K562 (cell line): Measurements from ENCODE around the gene FMN2. TPM values are rescaled to one million over a fixed set of nuclear protein-coding genes. Genes with fewer than 3 reads are reported as not detected.

ENCODE experiments used
- ATAC-seq: fragments of 200-7000 bp; cut with Tn5 transposase; 3 replicates; pipeline ENCODE4 v1.9.1; 2020; ENCODE audit warnings: moderate library complexity
- BruUV-seq: library from RNA; stranded (reverse); fragments of 400-500 nt; replicated peaks from 2 replicates; lab custom pipeline; 2021; lab: Mats Ljungman, UMichigan
- CTCF ChIA-PET: fragments of 300-600 bp; formaldehyde crosslinking; extraction: SDS; loops from one replicate; lab custom pipeline; 2021; ENCODE audit warnings: low intra/inter-chr PET ratio; lab: Yijun Ruan, JAX
- POLR2A ChIA-PET: fragments of 300-600, 350-650 bp; sonication (Branson Sonifier 250); formaldehyde crosslinking; extraction: SDS; loops from one replicate; lab custom pipeline; 2021; ENCODE audit warnings: antibody characterized with exemption, inconsistent platforms; lab: Yijun Ruan, JAX
- DNase-seq, 4 experiments: peaks; one replicate each; pipeline versions ENCODE4 v3.0.0 to v3.0.0-alpha.2; 2011 to 2018; ENCODE audit warnings: low spot score in 3 of 4, mixed read lengths in 3 of 4; ENCODE audit errors: extremely low read depth in 1 of 4
- FAIRE-seq: peaks from 2 replicates; lab custom pipeline; 2011; peaks lifted over from hg19 to GRCh38; lab: Jason Lieb, UNC
- H2AFZ ChIP-seq: 2 replicates; pipeline ENCODE4 v1.6.0; 2011; ENCODE audit warnings: low read depth, low read length, control low read depth, inconsistent platforms
- H3K27ac ChIP-seq: fragments of 200-600 bp; 3 replicates; pipeline ENCODE4 v1.8.0; 2011; ENCODE audit warnings: low read depth, mild to moderate bottlenecking, control low read depth, inconsistent platforms, low read length, moderate library complexity, mixed read lengths; ENCODE audit errors: extremely low read depth
- H3K27me3 ChIP-seq, 2 experiments: fragments of 300-600 bp in 1 of 2; 2 replicates in 1 of 2; 3 replicates in 1 of 2; pipeline versions ENCODE4 v1.6.0 to v1.8.0; 2011; ENCODE audit warnings: inconsistent platforms in 2 of 2, low read length in 2 of 2, mild to moderate bottlenecking in 1 of 2, mixed read lengths in 1 of 2, moderate library complexity in 1 of 2; ENCODE audit not compliant: control insufficient read depth in 2 of 2, insufficient read depth in 2 of 2
- H3K36me3 ChIP-seq: fragments of 300-600 bp; 3 replicates; pipeline ENCODE4 v1.8.0; 2011; ENCODE audit warnings: mild to moderate bottlenecking, low read length, inconsistent platforms; ENCODE audit not compliant: control insufficient read depth, insufficient read depth
- H3K4me1 ChIP-seq, 2 experiments: fragments of 200-600 bp in 1 of 2; replicated peaks in 1 of 2; 2 replicates in 1 of 2; 3 replicates in 1 of 2; pipeline versions ENCODE4 v1.5.1 to v1.8.0; 2011; ENCODE audit warnings: inconsistent platforms in 2 of 2, low read length in 2 of 2, mild to moderate bottlenecking in 1 of 2, mixed read lengths in 1 of 2, moderate library complexity in 1 of 2; ENCODE audit not compliant: control insufficient read depth in 2 of 2, insufficient read depth in 2 of 2
- H3K4me2 ChIP-seq: 2 replicates; pipeline ENCODE4 v1.6.1; 2011; ENCODE audit warnings: low read length, control low read depth, inconsistent platforms, mixed read lengths; ENCODE audit not compliant: insufficient read depth
- H3K4me3 ChIP-seq: fragments of 200-600 bp; sonication (generic), shearing (Covaris generic); 2 replicates; pipeline ENCODE4 v1.5.1; 2016; ENCODE audit warnings: control low read depth, inconsistent platforms
- H3K79me2 ChIP-seq: fragments of 200-600 bp; 3 replicates; pipeline ENCODE4 v1.8.0; 2011; ENCODE audit warnings: low read length, inconsistent platforms; ENCODE audit not compliant: control insufficient read depth, insufficient read depth
- H3K9ac ChIP-seq, 2 experiments: 2 replicates each; pipeline versions ENCODE4 v1.6.0 to v1.6.1; 2011; ENCODE audit warnings: low read depth in 2 of 2, low read length in 2 of 2, control low read depth in 1 of 2, inconsistent platforms in 1 of 2, mild to moderate bottlenecking in 1 of 2, mixed read lengths in 1 of 2; ENCODE audit not compliant: insufficient read depth in 1 of 2
- H3K9me1 ChIP-seq: one replicate; pipeline ENCODE4 v1.6.0; 2011; ENCODE audit warnings: inconsistent platforms, mild to moderate bottlenecking, low read length, moderate library complexity; ENCODE audit not compliant: control insufficient read depth, insufficient read depth
- H3K9me3 ChIP-seq: replicated peaks from 2 replicates; pipeline ENCODE4 v1.5.1; 2011; ENCODE audit warnings: low read depth, low read length, inconsistent platforms; ENCODE audit not compliant: control insufficient read depth, insufficient read depth
- H4K20me1 ChIP-seq: replicated peaks from 2 replicates; pipeline ENCODE4 v1.6.1; 2011; ENCODE audit warnings: low read length, inconsistent platforms, mixed read lengths; ENCODE audit not compliant: control insufficient read depth, insufficient read depth
- ATF1 ChIP-seq, 2 experiments: fragments of 450-650 bp in 1 of 2; IDR thresholded peaks; 2 replicates each; pipeline ENCODE4 v1.6.1; 2016; ENCODE audit warnings: missing compliant biosample characterization in 1 of 2, missing genetic modification characterization in 1 of 2
- CGGBP1 ChIP-seq: fragments of 250-450 bp; sonication (Bioruptor Pico); IDR thresholded peaks from 2 replicates; pipeline ENCODE4 v1.9.0; 2021; ENCODE audit warnings: mild to moderate bottlenecking
- DNMT1 ChIP-seq: fragments of 450-650 bp; IDR thresholded peaks from 2 replicates; pipeline ENCODE4 v1.6.1; 2016; ENCODE audit warnings: antibody characterized with exemption, mild to moderate bottlenecking
- MXI1 ChIP-seq: IDR thresholded peaks from 2 replicates; pipeline ENCODE4 v1.6.1; 2011; ENCODE audit warnings: low read depth, mild to moderate bottlenecking, improper control_type of control experiment, low read length
- POLR3A ChIP-seq: IDR thresholded peaks from 2 replicates; pipeline ENCODE4 v1.6.1; 2011; ENCODE audit warnings: borderline replicate concordance, mild to moderate bottlenecking, moderate library complexity; ENCODE audit not compliant: insufficient read length, insufficient read depth; ENCODE audit errors: extremely low read depth
- THRB ChIP-seq: fragments of 450-650 bp; formaldehyde crosslinking; conservative IDR thresholded peaks from 2 replicates; pipeline ENCODE4 v1.4.0; 2022; ENCODE audit warnings: mild to moderate bottlenecking, missing genetic modification characterization
- TSC22D4 ChIP-seq: fragments of 450-650 bp; IDR thresholded peaks from 2 replicates; pipeline ENCODE4 v1.6.1; 2016; ENCODE audit warnings: missing genetic modification characterization, missing biosample characterization, control low read depth
- YY1 ChIP-seq, 3 experiments: IDR thresholded peaks; 2 replicates each; pipeline ENCODE4 v1.6.1; 2011; ENCODE audit warnings: low read length in 2 of 3, mild to moderate bottlenecking in 2 of 3, moderate library complexity in 2 of 3, borderline replicate concordance in 1 of 3, control low read depth in 1 of 3, low read depth in 1 of 3; ENCODE audit not compliant: insufficient read depth in 3 of 3, insufficient replicate concordance in 2 of 3, control insufficient read depth in 1 of 3, insufficient read length in 1 of 3; ENCODE audit errors: extremely low read depth in 1 of 3
- WGBS: fragments of 100-300 bp; shearing (Covaris generic); methylation state at CpG from one replicate; pipeline ENCODE4 v1.1.6; 2016; ENCODE audit warnings: low coverage, mixed read lengths; ENCODE audit not compliant: insufficient coverage; ENCODE audit errors: missing lambda C conversion rate; 5-methylcytosine and 5-hydroxymethylcytosine counted together
- in situ Hi-C: fragments of 300-500 bp; cut with MboI; formaldehyde crosslinking; loops from 4 replicates; pipeline ENCODE4 v1.15.0; 2018; ENCODE audit warnings: inconsistent platforms, mixed read lengths
- intact Hi-C: fragments of 100-400 bp; cut with micrococcal nuclease; formaldehyde crosslinking; loops from 2 replicates; pipeline ENCODE4 v1.14.2; 2022
- polyA plus RNA-seq, 8 experiments: library from polyadenylated mRNA; depleted of rRNA in 4 of 8; stranded (reverse) in 5 of 8; unstranded in 3 of 8; fragments of >200 nt; fragmentation: Nextera tagmentation in 2 of 8; fragmentation: Illumina TruSeq in 1 of 8; extraction: Ambion mirVana in 2 of 8; extraction: Trizol in 1 of 8; gene quantifications; 2 replicates each; pipeline versions ENCODE4 v1.2.1 to v1.2.3, GENCODE V29; 2011 to 2014; ENCODE audit warnings: inconsistent platforms in 1 of 8, missing spikeins in 1 of 8
- total RNA-seq, 7 experiments: library from RNA; depleted of rRNA in 6 of 7; stranded (reverse); fragments of >200 nt in 6 of 7; fragmentation: Illumina TruSeq in 2 of 7; extraction: Trizol in 2 of 7; gene quantifications; 2 replicates each; pipeline versions ENCODE4 v1.2.1 to v1.2.3, GENCODE V29; 2011 to 2021; ENCODE audit warnings: low replicate concordance in 1 of 7
- TF ChIP-seq, protein P1 (sequence below): fragments of 250-450 bp; sonication (Bioruptor Pico); IDR thresholded peaks from 2 replicates; pipeline ENCODE4 v1.4.0; 2020; ENCODE audit warnings: mild to moderate bottlenecking

Gene FMN2
- total and polyA plus RNA-seq, 9 of the 15 experiments (the other 6 are each of a cell fraction or from before 2014, with no cell fraction given): 0.15 to 0.45 (median 0.16) TPM; not detected in 3

DNA sequence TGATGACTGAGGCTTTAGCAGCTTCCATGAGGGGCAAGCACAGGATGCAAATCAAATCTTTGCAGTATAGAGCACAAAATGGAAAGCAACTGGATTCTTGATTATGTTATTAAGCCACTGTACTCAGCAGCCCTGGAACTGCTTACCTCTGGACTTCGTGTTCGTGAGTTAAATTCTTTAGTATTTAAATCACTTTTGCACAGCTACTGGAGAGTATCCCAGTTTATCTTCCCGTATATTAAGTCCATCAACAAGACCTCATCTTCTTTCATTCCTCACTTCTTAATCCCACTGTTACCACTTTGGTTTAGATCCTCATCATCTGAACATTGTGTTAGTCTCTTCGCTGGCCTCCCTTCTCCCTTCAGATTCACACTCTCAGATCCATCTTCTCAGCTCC lies 411.4 kb downstream of the FMN2 start:
- WGBS: 0% methylated on average over 4 of the region's 4 CpGs
- H3K9ac ChIP-seq: no peak overlapping the region
- no peaks in the 10 kb centered on the region for H3K4me1 ChIP-seq
- H3K79me2 ChIP-seq: no peaks in the 10 kb centered on the region
- intact Hi-C loops (no loop called here), in situ Hi-C loops (no loop called here)
- no peak for ATAC-seq
- H3K4me3 ChIP-seq: no peak overlapping the region
- H3K9me3 ChIP-seq: no peaks in the 10 kb centered on the region; the same call in 1 of the 2 replicates
- H3K4me2 ChIP-seq: no peak overlapping the region
- H2AFZ ChIP-seq: no peak overlapping the region
- ChIA-PET CTCF (no interaction called here), POLR2A (no interaction called here)
- H4K20me1 ChIP-seq: no peaks in the 10 kb centered on the region
- no peaks in the 10 kb centered on the region for H3K36me3 ChIP-seq
- TF ChIP-seq ATF1 (CRISPR knock-in tag; IDR thresholded peaks at IDR 0.05) (no peak), ATF1 (tag; IDR thresholded peaks at IDR 0.05) (no peak), YY1 (IDR thresholded peaks at IDR 0.05; ENCODE audit: borderline replicate concordance in 1 of 3, control insufficient read depth in 1 of 3, extremely low read depth in 1 of 3, insufficient read depth in 3 of 3, insufficient read length in 1 of 3, insufficient replicate concordance in 2 of 3, low read depth in 1 of 3, low read length in 2 of 3) (no peak), POLR3A (no peak), MXI1 (no peak), CGGBP1 (CRISPR knock-in tag) (no peak), THRB (CRISPR knock-in tag) (no peak), DNMT1 (no peak), TSC22D4 (tag) (no peak)
- TF ChIP-seq, protein P1, sequence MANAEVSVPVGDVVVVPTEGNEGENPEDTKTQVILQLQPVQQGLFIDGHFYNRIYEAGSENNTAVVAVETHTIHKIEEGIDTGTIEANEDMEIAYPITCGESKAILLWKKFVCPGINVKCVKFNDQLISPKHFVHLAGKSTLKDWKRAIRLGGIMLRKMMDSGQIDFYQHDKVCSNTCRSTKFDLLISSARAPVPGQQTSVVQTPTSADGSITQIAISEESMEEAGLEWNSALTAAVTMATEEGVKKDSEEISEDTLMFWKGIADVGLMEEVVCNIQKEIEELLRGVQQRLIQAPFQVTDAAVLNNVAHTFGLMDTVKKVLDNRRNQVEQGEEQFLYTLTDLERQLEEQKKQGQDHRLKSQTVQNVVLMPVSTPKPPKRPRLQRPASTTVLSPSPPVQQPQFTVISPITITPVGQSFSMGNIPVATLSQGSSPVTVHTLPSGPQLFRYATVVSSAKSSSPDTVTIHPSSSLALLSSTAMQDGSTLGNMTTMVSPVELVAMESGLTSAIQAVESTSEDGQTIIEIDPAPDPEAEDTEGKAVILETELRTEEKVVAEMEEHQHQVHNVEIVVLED: no peak
- TF ChIP-seq, all 486 proteins: peak for 0
- DNase-seq: no peak
- BruUV-seq: no TSS peak
- Histone ChIP-seq H3K27me3 (no peaks in the 10 kb centered on the region), H3K9me1 (no peaks in the 10 kb centered on the region), H3K27ac (no peak overlapping the region)
- FAIRE-seq: no peak
